Right kidney (tissue), 9 donors: Measurements from ENCODE around the gene FBXW2.
"Not testable (repeated sequence)": the region's sequence is repeated elsewhere in the genome, so short reads cannot be mapped to it uniquely, and the experiment has no call there.

Source experiments
- DNase-seq: peaks from one replicate; pipeline ENCODE4 v3.0.0-alpha.2; 2016
- long read RNA-seq, 8 donors: transcript quantifications; one replicate each; lab custom pipeline, GENCODE V29; 2026

Gene FBXW2, protein sequence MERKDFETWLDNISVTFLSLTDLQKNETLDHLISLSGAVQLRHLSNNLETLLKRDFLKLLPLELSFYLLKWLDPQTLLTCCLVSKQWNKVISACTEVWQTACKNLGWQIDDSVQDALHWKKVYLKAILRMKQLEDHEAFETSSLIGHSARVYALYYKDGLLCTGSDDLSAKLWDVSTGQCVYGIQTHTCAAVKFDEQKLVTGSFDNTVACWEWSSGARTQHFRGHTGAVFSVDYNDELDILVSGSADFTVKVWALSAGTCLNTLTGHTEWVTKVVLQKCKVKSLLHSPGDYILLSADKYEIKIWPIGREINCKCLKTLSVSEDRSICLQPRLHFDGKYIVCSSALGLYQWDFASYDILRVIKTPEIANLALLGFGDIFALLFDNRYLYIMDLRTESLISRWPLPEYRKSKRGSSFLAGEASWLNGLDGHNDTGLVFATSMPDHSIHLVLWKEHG
- long read RNA-seq, donor 1, full-length matches to known transcripts, result 2 of 2 reads
- long read RNA-seq, donor 1, partial matches to known transcripts, result 0 of 2 reads
- long read RNA-seq, donor 1, other reads (novel, unspliced or antisense), result 0 of 2 reads
- long read RNA-seq, donor 2, result 0 reads
- long read RNA-seq, donor 3, full-length matches to known transcripts, result 3 of 3 reads
- long read RNA-seq, donor 3, partial matches to known transcripts, result 0 of 3 reads
- long read RNA-seq, donor 3, other reads (novel, unspliced or antisense), result 0 of 3 reads
- long read RNA-seq, donor 4, full-length matches to known transcripts, result 1 of 1 reads
- long read RNA-seq, donor 4, partial matches to known transcripts, result 0 of 1 reads
- long read RNA-seq, donor 4, other reads (novel, unspliced or antisense), result 0 of 1 reads
- long read RNA-seq, donor 5, full-length matches to known transcripts, result 2 of 2 reads
- long read RNA-seq, donor 5, partial matches to known transcripts, result 0 of 2 reads
- long read RNA-seq, donor 5, other reads (novel, unspliced or antisense), result 0 of 2 reads
- long read RNA-seq, donor 6, full-length matches to known transcripts, result 1 of 1 reads
- long read RNA-seq, donor 6, partial matches to known transcripts, result 0 of 1 reads
- long read RNA-seq, donor 6, other reads (novel, unspliced or antisense), result 0 of 1 reads
- long read RNA-seq, donor 7, result 0 reads
- long read RNA-seq, donor 8, full-length matches to known transcripts, result 2 of 2 reads
- long read RNA-seq, donor 8, partial matches to known transcripts, result 0 of 2 reads
- long read RNA-seq, donor 8, other reads (novel, unspliced or antisense), result 0 of 2 reads

DNA sequence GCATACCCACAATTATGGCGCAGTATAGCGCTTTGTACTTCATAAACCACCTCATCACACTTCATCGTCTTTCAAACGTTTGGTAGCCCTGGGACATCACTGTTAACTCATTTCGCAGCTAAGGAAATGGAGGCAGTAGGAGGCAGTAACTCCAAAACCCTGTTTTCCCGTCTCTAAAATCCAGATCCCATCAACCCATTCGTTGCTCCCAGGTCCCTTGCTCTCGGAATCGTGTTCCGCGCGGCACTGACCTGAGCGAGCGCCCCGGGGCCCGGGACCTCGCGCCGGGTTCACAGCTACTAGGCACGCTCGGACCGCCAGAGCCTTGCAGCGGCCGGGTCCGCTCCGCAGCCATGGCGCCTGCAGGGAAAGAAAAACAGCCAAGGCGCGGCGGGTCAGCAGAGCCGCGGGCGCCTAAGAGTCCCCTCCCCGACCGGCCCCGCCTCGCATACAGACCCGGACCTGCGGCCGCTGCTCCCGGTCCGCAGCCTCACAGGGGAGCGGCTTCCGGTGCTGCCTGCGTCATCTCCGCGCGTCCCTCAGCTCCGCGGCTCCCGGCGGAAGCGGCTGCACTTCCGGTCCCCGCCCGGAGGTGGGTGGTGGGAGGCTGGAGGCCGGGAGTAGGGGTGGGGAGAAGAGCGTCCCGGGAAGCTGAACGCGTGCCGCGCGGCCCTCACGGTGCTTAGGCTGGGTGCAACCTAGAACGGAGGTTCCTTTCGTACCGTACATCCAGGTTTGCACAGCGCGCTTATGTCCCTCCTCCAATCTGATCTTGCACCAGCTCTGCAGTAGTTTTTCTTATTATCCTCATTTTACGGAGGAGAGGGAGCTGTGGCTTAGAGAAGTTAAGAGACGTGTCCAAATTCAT is at the start of gene FBXW2:
Gene FBXW2 (minus strand): TSS at position 519 of the 868 bp plus-strand sequence. CDS start 5,158 bp downstream, outside the sequence.
- peak; percentile 94 for DNase-seq

DNA sequence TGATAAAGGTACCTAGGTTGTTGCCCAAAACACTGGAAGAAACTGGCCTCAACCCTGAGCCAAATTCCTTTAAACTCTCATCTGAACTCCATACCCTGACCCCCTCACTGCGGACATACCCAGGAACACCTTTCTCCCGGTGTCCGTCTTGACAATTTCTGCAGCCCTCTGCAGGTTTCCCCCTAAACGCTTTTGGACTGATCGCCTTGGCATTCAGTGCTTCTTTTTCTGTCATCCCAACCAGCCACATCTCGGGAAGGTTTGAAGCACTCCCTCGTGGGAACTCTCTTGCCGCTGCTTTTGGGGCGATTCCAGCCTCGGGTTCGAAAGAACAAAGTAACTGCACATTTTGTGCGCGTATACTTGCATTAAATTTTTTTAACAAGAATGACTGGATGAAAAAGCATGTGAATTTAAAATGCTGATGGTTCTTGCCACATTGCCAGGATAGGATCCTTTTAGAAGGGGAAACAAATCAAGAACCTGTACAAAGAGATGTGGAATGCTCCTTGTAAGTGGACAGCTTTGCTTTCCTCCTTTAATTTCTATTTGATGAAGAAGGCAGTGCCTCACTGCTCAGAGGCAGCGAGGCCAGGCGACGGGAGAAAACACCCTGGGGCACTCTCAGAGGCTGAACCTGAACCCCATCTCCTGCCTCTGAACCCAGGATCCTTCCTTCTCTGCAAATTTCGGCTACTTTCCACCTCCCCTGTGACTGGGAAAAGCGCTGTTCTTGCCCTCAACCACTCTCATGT is 48.9 kb upstream of the FBXW2 start:
- DNase-seq, result no peak

DNA sequence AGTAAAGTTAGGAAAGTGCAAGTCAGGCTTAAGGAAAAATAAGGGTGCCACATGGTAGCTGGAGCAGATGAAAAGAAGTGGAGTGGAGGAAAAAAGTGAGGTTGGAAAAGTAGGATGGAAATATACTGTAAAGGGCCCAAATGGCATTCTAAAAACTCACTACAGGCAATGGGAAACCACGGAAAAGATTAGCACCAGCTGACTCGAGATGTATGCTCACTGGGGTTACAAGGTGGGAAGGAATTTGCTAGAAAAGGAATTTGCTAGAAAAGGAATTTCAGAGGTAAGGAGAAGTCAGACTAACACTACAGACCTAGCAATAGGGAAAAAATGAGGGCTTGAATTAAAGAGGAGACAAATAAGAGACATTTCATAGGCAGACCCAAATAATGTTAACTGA is 45.9 kb upstream of the FBXW2 start:
- DNase-seq, result no peak

DNA sequence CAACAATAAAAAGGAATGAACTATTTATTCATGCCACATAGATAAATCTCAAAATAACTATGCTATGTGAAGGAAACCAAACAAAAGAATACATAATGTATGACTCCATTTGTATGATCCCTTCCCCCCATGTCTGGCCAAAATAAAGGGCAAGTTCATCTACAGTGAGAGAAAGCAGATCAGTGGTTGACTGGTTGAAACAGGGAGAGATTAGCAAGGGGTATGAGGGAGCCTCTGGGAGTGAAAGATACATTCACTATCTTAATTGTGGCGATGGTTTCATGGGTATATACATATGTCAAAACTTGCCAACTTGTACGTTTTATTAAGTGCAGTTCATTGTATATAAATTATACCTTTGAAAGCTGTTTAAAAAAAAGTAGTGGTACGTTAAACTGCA is 44.7 kb upstream of the FBXW2 start:
- no peak for DNase-seq

DNA sequence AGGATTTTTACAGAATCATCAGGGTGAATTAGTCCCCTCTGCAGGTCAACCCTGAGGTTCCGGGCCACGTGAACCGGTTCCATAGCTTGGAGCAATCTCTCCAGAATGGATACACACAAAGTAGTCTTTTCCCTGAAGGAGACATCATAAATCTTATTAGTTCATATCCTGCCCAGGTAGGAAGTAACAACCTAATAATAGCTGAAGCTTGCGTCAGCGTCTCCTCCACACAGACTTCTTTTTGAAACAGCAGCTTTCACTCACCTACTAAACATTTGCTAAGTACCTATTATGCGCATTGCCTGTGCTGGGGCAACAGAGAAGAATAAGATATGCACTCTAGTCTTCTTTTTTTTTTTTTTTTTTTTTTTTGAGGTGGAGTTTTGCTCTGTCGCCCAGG is 40.1 kb upstream of the FBXW2 start:
- no peak for DNase-seq

DNA sequence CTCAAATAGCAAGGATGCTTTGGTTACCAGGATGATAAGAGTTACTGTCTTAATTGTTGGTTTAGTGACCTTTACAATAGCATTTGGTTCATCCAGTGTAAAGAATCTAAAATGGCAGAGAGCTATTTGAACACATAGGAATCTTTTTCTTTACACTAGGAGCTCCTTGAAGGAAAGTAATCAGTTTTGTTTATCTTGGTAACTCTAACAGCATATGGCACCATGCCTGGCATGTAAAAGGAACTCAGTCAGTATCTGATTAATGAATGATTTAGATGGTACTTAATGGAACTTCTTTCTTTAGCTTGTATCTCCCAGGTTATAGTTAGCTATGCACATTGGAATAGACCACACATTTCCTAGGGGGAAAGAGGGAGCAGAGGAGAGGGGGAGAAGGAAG is 39.6 kb upstream of the FBXW2 start:
- DNase-seq, result no peak

DNA sequence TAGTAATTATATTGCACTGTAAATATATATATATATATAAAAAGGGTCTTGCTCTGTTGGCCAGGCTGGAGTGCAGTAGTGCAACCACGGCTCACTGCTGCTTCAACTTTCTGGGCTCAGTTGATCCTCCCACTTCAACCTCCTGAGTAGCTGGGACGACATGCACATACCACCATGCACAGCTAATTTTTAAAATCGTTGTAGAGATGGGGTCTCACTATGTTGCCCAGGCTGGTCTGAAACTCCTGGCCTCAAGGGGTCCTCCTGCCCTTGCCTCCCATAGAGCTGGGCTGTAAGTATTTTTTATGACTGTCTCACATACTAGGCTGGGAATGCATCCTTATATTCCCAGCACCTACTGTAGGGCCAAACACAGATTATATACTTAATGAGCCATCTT is 37.6 kb upstream of the FBXW2 start:
- no peak for DNase-seq

DNA sequence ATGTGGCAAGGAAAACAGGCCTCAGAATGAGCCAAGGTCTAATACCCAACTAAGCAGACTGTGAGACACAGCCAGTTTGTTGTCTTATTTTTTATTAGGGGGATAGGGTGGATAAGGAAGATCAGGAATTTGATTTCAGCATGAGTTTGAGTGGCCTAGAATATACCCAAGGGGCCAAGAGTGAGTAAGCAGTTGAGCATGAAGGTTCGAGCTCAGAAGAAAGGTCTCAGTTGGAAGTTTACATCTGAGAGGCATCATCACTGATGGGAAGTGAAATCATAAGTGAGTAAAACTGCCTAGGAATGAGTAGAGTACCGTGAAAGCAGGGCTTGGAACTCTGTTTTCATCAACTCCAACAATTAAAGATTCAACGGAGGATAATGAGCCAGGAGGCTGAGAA is 36.9 kb upstream of the FBXW2 start:
- DNase-seq, result no peak

DNA sequence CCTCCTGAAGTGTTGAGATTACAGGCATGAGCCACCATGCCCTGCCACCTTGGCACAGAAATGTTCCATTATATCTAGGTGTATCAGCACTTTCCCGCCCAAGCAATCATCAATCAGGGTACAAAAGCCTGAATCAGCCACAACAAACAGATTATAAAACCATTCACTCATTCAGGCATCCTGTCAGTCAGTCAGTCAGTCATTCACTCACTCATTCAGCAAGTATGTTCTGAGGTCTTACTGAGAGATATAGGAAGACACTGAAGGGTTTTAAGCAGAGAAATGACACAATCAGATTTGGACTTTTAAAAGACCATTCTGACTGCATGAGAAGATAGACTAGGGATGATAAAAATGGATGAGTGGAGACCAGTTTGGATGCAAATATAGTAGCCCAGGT is 36.4 kb upstream of the FBXW2 start:
- no peak for DNase-seq

DNA sequence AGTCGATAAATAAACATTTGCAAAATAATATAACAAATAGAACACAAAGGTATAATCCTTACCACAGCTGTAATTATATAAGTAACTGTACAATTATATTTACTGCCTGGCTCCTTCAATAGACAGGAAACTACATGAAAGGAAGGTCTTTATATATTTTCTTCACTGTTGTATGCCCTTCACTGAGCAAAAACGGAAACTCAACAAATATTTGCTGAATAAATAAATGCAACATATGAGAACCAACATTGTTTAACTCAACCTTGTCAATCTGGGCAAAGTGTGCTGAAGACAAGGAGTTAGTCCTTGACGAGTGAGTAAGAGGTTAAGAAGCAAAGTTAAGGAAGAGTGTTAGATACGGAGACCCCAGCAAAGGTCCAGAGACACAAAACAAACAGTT is 26.9 kb upstream of the FBXW2 start:
- DNase-seq, result no peak

DNA sequence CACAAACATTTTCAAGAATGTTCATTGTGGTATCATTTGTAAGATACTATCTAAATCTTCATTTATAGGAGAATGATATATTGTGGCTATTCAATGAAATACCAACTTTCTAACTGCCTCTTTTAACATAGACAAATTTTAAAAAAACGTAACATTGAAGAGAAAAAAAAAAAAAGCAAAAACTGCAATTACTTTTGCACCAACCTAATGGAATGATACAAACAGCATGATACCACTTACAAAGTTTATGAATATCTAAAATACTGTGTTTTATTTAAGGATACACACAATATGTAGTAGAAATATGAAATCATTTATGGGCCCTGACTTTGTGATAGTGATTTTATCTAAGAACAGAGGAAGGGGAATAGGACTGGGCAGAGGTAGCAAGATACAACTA is 25.4 kb upstream of the FBXW2 start:
- DNase-seq, result no peak

DNA sequence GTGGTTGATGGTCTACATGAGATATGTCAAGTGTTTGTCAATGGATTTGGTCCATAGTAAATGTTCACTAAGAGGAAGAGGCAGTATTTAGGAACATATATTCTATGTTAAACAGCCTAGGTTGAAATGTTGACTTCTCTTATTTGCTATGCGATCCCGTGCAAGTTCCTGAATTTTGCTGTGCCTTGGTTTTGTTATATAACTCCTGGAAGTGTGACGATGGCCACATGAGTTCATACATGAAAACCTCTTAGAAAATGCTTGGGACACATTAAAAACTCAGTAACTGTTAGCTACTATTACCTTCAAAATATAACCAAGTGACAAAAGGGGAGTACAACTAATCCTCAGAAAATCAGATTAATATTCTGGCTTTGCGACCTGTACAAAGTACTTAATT is 21.9 kb upstream of the FBXW2 start:
- no peak for DNase-seq

DNA sequence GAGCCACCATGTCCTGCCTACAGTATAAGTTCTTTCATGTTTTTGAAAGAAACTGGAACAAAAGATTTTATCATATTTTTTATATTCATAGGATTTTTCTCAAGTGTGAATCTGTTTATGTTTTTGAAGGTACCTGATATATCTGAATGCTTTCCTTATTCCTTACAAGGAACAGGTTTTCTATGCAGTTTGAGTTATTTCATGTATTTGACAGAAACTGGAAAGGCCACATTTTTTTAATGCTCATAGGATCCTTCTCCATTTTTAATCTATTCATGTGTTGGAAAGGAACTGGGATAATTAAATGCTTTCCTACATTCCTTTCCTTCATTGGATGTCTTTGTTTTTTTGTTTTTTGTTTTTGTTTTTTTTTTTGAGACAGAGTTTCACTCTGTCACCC is 15.7 kb upstream of the FBXW2 start:
- no peak for DNase-seq

DNA sequence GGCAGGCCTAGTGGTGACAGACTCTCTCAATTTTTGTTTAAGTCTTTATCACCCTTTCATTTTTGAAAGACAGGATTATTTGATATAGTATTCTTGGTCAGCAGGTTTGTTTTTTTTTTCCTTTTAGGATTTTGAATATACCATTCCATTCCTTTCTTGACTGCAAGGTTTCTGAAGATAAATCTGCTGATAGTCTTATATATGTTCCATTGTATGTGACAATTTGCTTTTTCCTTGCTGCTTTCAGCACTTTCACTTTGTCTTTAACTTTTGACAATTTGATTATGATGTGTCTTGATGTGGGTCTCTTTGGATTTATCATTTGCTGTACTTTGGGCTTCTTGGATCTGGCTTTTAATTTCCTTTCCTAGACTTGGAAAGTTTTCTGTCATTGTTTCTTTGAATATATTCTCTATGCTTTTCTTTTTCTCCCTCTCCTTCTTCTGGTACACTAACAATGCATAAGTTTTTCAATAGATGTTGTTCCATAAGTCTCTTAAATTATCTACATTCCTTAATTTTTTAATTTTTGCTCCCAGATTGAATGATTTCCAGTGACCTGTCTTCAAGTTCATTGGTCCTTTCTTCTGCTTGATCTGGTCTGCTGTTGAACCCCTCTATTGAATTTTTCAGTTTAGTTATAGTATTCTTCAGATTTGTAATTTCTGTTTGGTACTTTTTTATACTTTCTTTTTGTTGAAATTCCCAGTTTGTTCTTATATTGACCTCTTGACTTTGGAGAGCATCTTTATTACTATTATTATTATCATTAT is 14.6 kb upstream of the FBXW2 start:
- no peak for DNase-seq

DNA sequence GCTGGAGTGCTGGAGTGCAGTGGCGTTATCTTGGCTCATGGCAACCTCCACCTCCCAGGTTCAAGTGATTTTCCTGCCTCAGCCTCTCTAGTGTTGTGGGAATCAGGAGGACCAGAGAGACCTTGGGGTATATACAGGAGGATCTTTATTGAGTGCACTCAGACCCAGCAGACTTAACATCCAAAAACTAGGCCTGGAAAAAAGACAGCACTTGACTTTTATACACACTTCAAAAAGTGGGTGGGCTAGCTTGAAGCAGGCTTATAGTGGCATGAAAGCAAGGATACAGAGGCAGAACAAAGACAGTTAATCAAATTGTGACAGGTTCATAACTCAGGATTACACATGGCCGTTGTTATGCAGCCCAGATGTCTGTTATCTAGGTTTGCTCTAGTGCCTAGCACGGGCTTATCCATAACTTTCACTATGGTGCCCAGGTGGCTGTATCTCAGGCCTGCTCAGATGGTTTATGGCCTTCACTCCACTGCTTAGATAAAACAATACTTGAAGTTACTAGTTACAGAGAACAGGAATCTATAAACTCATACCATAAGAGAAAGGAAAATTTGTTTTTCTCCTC is 11.7 kb upstream of the FBXW2 start:
- not testable (repeated sequence) for DNase-seq

DNA sequence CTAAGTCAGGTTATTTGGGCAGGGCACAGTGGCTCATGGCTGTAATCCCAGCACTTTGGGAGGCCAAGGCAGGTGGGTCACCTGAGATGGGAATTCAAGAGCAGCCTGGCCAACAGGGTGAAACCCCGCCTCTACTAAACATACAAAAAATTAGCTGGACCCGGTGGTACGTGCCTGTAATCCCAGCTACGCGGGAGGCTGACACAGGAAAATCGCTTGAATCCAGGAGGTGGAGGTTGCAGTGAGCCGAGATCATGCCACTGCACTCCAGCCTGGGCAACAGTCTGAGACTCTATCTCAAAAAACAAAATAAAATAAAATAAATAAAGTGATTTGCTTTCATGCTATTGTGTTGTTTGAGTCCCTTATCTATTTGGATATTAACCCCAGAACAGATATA is 8.2 kb upstream of the FBXW2 start:
- no peak for DNase-seq

DNA sequence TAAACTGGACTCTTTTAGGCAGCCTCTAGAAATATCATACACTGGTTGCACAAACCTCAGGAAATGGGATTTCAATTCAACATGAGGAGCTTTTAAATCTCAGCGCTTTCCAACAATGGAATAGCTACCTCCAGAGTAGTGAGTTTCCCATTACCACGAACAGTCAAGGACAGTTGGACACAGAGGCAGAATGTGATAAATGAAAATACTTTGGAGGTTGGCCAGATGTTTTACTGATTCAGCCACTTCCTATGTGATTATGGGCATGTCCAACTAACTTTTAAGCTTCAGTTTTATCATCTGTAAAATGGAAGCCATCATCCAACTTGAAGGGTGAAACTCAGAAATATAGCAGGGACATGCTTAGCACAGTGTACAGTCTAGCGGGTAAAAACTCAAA is 2.1 kb downstream of the FBXW2 start:
- no peak for DNase-seq

DNA sequence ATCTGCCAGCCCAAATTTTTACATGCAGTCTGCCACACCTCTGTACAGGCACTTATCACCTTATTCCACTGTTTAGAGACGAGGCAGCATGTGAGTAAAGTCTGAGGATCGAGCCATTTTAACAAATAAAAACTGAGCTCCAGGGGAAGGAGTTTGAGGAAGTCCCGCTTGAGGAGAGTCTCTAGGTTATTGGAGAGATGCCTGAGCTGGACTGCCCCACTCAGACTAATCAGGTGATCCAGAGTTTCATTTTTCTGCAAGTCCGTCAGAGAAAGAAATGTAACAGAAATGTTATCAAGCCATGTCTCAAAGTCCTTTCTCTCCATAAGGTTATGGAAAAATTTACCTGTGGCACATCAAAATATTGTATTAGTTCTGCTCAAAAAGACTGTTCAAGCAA is 5.3 kb downstream of the FBXW2 start:
- no peak for DNase-seq

DNA sequence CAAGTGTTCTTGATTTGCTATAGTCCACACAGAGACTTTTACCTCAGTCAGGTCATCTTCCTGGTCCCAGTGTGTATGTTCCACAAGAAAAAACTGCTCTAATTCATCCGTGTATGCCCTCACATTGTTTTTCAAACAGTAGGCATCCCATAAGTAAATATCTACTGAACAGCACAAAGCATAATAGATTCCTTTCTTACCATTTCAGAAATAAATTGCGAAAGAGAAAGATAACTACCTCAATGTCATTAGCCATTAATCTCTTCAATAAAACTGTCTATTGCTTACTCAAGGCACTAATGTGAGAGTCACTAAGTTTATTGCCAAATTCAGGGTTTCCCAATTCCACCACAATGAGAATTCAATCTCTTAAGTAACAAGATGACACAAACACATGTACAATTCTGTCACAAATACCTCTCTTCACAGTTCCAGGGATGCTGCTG is 9.6 kb downstream of the FBXW2 start:
- DNase-seq, result no peak

DNA sequence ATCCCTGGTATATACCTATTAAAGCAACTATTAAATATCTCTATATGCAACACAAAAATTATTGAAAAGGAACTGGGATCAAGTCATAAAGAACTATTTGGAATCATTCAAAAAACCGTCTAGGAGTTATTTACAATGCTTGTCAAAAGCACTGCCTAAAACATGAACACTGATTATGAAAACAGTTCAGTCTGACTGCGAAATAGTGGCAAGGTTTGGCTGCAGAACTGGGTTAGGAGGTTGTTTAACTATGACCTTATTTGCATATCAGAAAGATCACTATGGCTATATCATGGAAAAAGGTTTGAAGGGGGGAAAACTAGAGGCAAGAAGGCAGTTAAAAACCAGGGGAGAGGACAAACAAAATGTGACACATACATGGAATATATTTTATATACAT is 12.0 kb downstream of the FBXW2 start:
- DNase-seq, result no peak
